Progenitor cell of endocrine pancreas (in vitro differentiated cells): ENCODE data around the gene VSIR. TPM values are rescaled to one million over a fixed set of nuclear protein-coding genes. Genes with fewer than 3 reads are reported as not detected.

Experiments used
- DNase-seq: peaks from one replicate; pipeline ENCODE4 v3.0.0; 2021; ENCODE audit warnings: low spot score; ENCODE audit not compliant: unreplicated experiment
- H3K27ac Mint-ChIP-seq: 2 replicates; pipeline ENCODE4 v1.8.0; 2021; ENCODE audit warnings: mild to moderate bottlenecking, moderate library complexity, mixed read lengths
- H3K27me3 Mint-ChIP-seq: 2 replicates; pipeline ENCODE4 v1.8.0; 2021; ENCODE audit warnings: mixed read lengths
- H3K36me3 Mint-ChIP-seq: 2 replicates; pipeline ENCODE4 v1.8.0; 2022; ENCODE audit warnings: mixed read lengths; ENCODE audit not compliant: insufficient read depth
- H3K4me1 Mint-ChIP-seq: 2 replicates; pipeline ENCODE4 v1.8.0; 2021; ENCODE audit warnings: low read depth, mixed read lengths
- H3K4me3 Mint-ChIP-seq: 2 replicates; pipeline ENCODE4 v1.8.0; 2021; ENCODE audit warnings: low read depth, mild to moderate bottlenecking, moderate library complexity, mixed read lengths
- H3K9me3 Mint-ChIP-seq: 2 replicates; pipeline ENCODE4 v1.8.0; 2021; ENCODE audit warnings: low read depth, mixed read lengths
- CTCF ChIP-seq: fragments of 200-600 bp; sonication (generic); IDR thresholded peaks from one replicate; pipeline ENCODE4 v1.5.0; 2021; ENCODE audit warnings: antibody characterized with exemption, mild to moderate bottlenecking; ENCODE audit not compliant: unreplicated experiment
- total RNA-seq: library from RNA; stranded (reverse); gene quantifications from 2 replicates; pipeline ENCODE4 v1.2.1, GENCODE V29; 2021

Gene VSIR
- total RNA-seq, 1 donor from 2014 or later = 2.6 TPM

GRCh38 chr10:71814922-71815411 lies 41.6 kb upstream of the VSIR start:
- no peak for TF ChIP-seq CTCF
- no peak overlapping the region for H3K4me3 Mint-ChIP-seq
- no peaks in the 10 kb centered on the region for H3K4me1 Mint-ChIP-seq
- no peaks in the 10 kb centered on the region for H3K27me3 Mint-ChIP-seq
- H3K27ac Mint-ChIP-seq = peak overlapping the region; percentile 31
- H3K9me3 Mint-ChIP-seq = no peaks in the 10 kb centered on the region
- no peak for DNase-seq
- H3K36me3 Mint-ChIP-seq = peaks cover 17% of the 10 kb centered on the region

GRCh38 chr10:71812913-71813590 lies 39.7 kb upstream of the VSIR start:
- Mint-ChIP-seq H3K27me3 (no peaks in the 10 kb centered on the region), H3K27ac (peak overlapping the region; percentile 37), H3K4me1 (no peaks in the 10 kb centered on the region), H3K9me3 (no peaks in the 10 kb centered on the region), H3K36me3 (peaks cover 14% of the 10 kb centered on the region), H3K4me3 (no peak overlapping the region)
- no peak for DNase-seq
- TF ChIP-seq CTCF = no peak

- no peak overlapping the region for H3K27ac Mint-ChIP-seq
- no peak overlapping the region for H3K4me3 Mint-ChIP-seq
- no peaks in the 10 kb centered on the region for H3K4me1 Mint-ChIP-seq
- DNase-seq = peak; percentile 52
- peaks cover 14% of the 10 kb centered on the region for H3K36me3 Mint-ChIP-seq
- TF ChIP-seq CTCF = peak; percentile 74
- no peaks in the 10 kb centered on the region for H3K27me3 Mint-ChIP-seq
- no peaks in the 10 kb centered on the region for H3K9me3 Mint-ChIP-seq
Measured at GRCh38 chr10:71812016-71812912, 38.9 kb upstream of the VSIR start.

- no peak overlapping the region for H3K4me3 Mint-ChIP-seq
- DNase-seq = no peak
- H3K4me1 Mint-ChIP-seq = no peaks in the 10 kb centered on the region
- H3K9me3 Mint-ChIP-seq = no peaks in the 10 kb centered on the region
- H3K36me3 Mint-ChIP-seq = peaks cover 9% of the 10 kb centered on the region
- TF ChIP-seq CTCF = no peak
- H3K27me3 Mint-ChIP-seq = no peaks in the 10 kb centered on the region
- H3K27ac Mint-ChIP-seq = no peak overlapping the region
Measured at GRCh38 chr10:71811351-71811750, 38.0 kb upstream of the VSIR start.

- Mint-ChIP-seq H3K9me3 (no peaks in the 10 kb centered on the region), H3K36me3 (peaks cover 2% of the 10 kb centered on the region), H3K27ac (no peak overlapping the region), H3K4me3 (no peak overlapping the region), H3K4me1 (peaks cover 2% of the 10 kb centered on the region), H3K27me3 (peaks cover 9% of the 10 kb centered on the region)
- no peak for TF ChIP-seq CTCF
- no peak for DNase-seq
Measured at GRCh38 chr10:71810048-71810750, 36.9 kb upstream of the VSIR start.
